HG02970 (cell line): ENCODE measurements around the gene MAGI2.

Experiments used
- ATAC-seq: cut with Tn5 transposase; IDR thresholded peaks from one replicate; pipeline ENCODE4 v1.9.1; 2021; ENCODE audit warnings: mild to moderate bottlenecking, moderate library complexity, moderate number of reproducible peaks; ENCODE audit not compliant: unreplicated experiment, low FRiP score

MAGI2 gene

DNA sequence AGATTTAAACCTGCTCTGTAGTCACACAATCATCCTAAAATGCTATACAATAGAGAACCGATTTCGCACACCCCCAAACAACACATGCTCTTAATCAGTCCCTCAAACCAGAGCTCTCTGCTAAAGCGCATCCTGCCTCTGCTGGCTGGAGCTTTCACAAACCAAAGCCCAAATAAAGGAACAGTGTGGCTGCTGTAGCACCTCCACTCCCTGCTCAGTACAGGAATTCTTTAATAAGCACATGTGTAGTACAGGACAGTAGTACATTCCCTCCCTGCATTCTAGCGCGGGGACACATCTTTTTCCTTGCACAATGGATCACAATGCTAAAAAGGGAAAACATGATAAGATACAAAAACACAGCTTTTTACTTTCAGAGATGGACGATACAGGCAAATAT is 684.6 kb downstream of the MAGI2 start:
- ATAC-seq: no peak

- ATAC-seq: no peak
Observed at GRCh38 chr7:78765943-78766729, 687.3 kb downstream of the MAGI2 start.

DNA sequence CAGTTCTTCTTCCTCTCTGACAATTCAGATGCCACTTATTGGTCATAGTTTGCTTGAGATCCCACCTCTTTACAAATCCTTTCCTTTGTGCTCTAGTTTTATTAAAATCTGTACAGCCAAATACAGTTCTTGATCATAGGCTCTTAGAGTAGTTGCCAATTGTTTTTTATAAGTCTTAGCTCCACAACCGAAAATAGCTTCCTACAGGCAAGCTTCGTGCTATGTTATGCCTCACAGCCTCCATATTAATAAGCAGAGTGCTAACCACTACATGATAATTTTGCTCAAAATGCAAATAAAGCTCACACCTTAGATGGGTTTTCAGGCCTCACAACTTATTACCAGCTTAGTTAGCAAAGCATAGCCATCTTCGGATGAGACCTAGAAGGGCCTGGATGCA is 688.9 kb downstream of the MAGI2 start:
- no peak for ATAC-seq

GRCh38 chr7:78762625-78763024 is 690.8 kb downstream of the MAGI2 start:
- no peak for ATAC-seq

DNA sequence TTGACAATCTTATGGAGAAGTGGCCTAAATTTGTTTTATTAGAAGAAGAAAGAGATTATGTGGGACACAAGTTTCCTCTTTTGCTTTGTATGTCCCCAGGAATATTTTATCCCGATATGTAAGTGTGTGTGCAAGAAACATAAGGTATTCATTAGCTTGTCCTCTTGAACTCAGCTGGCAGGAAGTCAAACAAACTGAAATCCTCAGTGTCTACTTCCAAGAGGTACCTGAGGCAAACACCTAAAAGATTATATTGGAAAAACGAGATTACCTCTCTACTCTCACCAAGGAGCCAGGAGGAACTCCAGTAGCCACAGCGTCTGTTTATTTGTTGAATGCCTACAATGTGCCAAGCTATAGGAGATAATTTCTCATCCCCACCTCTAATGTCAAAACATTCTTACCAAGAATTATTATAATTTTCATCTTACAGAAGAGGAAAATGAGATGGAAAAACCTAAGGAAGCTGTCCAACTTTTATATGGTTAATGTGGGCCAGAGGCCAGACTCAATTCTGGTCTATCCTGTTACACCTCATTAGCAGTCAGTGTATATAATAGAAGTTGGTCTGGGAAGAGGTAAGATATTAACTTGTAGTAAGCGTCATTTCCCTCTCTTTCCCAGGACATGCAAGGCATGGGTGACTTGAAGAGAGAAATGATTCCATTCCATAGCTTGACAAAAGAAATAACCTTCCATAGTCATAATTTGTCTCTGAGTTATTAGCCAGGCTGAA is 692.7 kb downstream of the MAGI2 start:
- ATAC-seq: no peak

DNA sequence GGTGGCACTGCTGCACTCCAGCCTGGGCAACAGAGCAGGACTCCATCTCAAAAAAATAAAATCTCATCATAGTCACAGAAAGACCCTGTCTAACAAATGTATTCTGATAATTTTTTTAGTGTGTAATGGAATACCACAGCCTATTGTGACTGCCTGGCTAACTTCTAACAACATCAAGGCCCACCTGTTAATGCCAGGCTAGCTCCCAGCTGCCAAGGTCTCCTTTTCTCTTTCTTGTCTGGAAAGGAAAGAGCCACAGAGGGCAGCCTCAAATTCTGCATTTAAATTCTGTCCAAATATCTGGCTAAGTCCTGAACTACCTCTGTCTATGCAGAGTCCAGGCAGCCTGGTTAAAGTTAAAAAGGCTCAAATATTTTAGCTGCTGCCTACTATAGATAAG is 700.9 kb downstream of the MAGI2 start:
- no peak for ATAC-seq

GRCh38 chr7:78751253-78751652 is 702.2 kb downstream of the MAGI2 start:
- ATAC-seq: no peak

GRCh38 chr7:78749052-78749746 is 704.3 kb downstream of the MAGI2 start:
- no peak for ATAC-seq

DNA sequence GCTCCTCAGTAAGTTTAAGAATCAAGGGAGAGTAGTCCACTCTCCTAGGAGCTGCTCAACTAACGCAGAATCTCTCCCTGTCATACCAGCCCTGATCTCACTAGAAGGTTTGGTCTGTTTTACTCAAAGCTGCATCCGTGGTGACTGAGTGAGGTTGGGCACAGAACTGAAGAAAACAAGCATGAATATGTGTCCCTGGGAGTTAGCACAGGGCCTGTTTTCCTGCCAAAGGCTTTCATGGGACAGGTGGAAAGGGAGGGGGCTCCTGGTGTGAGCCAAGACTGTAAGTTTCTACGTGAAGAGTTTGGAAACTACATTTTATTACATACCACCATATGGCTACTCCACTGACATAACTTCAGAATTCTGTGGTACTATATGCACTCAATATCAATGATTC is 705.9 kb downstream of the MAGI2 start:
- no peak for ATAC-seq

GRCh38 chr7:78746301-78746700 is 707.2 kb downstream of the MAGI2 start:
- ATAC-seq: no peak

- no peak for ATAC-seq
Observed at GRCh38 chr7:78742694-78743093, 710.8 kb downstream of the MAGI2 start.

GRCh38 chr7:78736548-78736947 is 716.9 kb downstream of the MAGI2 start:
- ATAC-seq: no peak

GRCh38 chr7:78734626-78735025 is 718.8 kb downstream of the MAGI2 start:
- no peak for ATAC-seq

- ATAC-seq: no peak
Observed at GRCh38 chr7:78720066-78720465, 733.4 kb downstream of the MAGI2 start.

GRCh38 chr7:78718212-78718611 is 735.3 kb downstream of the MAGI2 start:
- ATAC-seq: no peak

GRCh38 chr7:78716876-78717275 is 736.6 kb downstream of the MAGI2 start:
- ATAC-seq: no peak

GRCh38 chr7:78714356-78714755 is 739.1 kb downstream of the MAGI2 start:
- no peak for ATAC-seq

GRCh38 chr7:78712111-78712510 is 741.4 kb downstream of the MAGI2 start:
- no peak for ATAC-seq

DNA sequence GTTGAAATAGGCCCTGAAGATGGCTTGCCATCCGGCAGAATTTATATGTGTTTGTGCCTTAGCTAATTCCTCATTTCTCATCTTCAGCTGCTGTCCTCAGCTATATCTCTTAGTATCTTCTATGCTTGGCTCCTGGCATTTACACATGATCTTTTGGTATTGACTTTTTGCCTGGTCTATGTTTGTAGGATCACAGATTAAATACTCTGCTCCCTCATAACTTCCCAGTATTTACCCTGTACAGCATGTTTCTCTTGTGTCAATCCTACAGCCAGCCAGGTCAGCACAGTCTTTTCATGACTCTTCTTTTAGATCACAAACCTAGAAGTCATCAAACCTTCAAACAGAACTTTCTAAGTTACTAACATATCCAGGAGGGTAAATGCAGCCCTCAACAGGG is 743.8 kb downstream of the MAGI2 start:
- ATAC-seq: no peak

- ATAC-seq: no peak
Observed at GRCh38 chr7:78704504-78704903, 749.0 kb downstream of the MAGI2 start.

DNA sequence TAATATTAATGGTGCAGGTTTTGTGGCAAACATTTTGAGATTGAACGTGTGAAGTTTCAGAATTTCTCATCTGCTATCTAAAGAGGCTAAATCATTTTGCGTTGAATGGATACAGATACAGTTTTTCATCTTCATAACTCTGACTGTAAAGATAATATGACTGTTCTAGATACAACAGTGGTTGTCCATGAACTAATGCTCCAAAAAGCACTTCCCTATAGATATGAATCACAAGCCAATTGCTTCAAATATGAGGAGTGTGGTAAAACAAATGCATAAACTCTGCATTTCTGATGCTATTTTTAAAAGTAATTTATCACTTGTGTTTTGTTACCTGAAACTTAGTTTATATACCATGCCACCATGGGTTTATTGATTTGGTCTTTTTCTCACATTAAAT is 750.1 kb downstream of the MAGI2 start:
- no peak for ATAC-seq
